Endodermal cell (in vitro differentiated cells): Measurements from ENCODE around the gene CHD9. TPM values are rescaled to one million over a fixed set of nuclear protein-coding genes. Genes with fewer than 3 reads are reported as not detected.

Source experiments
- DNase-seq: peaks from one replicate; pipeline ENCODE4 v3.0.0-alpha.2; 2017
- H3K27ac ChIP-seq: 2 replicates; pipeline ENCODE4 v1.5.1; 2013; ENCODE audit warnings: mild to moderate bottlenecking, low read depth, low read length, moderate library complexity
- H3K27me3 ChIP-seq: 2 replicates; pipeline ENCODE4 v1.6.1; 2013; ENCODE audit warnings: mild to moderate bottlenecking, low read length, moderate library complexity; ENCODE audit not compliant: insufficient read depth, control insufficient read depth, poor library complexity, severe bottlenecking
- H3K36me3 ChIP-seq: 2 replicates; pipeline ENCODE4 v1.7.0; 2013; ENCODE audit warnings: mild to moderate bottlenecking, low read length, moderate library complexity; ENCODE audit not compliant: control insufficient read depth, insufficient read depth
- H3K4me1 ChIP-seq: one replicate; pipeline ENCODE4 v1.7.0; 2013; ENCODE audit warnings: low read length; ENCODE audit not compliant: control insufficient read depth, insufficient read depth
- H3K4me3 ChIP-seq: 2 replicates; pipeline ENCODE4 v1.5.1; 2013; ENCODE audit warnings: mild to moderate bottlenecking, low read length, moderate library complexity
- H3K9ac ChIP-seq: 2 replicates; pipeline ENCODE4 v1.6.1; 2013; ENCODE audit warnings: mild to moderate bottlenecking, low read length, moderate library complexity; ENCODE audit not compliant: poor library complexity, severe bottlenecking; ENCODE audit errors: extremely low read depth
- H3K9me3 ChIP-seq: 2 replicates; pipeline ENCODE4 v1.6.1; 2013; ENCODE audit warnings: mild to moderate bottlenecking, low read length, moderate library complexity; ENCODE audit not compliant: control insufficient read depth
- H3K27ac Mint-ChIP-seq: 2 replicates; pipeline ENCODE4 v1.8.0; 2020; ENCODE audit warnings: mixed read lengths
- H3K27me3 Mint-ChIP-seq: 2 replicates; pipeline ENCODE4 v1.8.0; 2021; ENCODE audit warnings: mild to moderate bottlenecking, mixed read lengths; ENCODE audit not compliant: insufficient read depth
- H3K36me3 Mint-ChIP-seq: 2 replicates; pipeline ENCODE4 v1.8.0; 2020; ENCODE audit warnings: low read depth, mixed read lengths
- H3K4me1 Mint-ChIP-seq: 2 replicates; pipeline ENCODE4 v1.8.0; 2020; ENCODE audit warnings: mixed read lengths
- H3K4me3 Mint-ChIP-seq: 2 replicates; pipeline ENCODE4 v1.8.0; 2020; ENCODE audit warnings: mild to moderate bottlenecking, moderate library complexity, mixed read lengths
- H3K9me3 Mint-ChIP-seq: 2 replicates; pipeline ENCODE4 v1.8.0; 2020; ENCODE audit warnings: mild to moderate bottlenecking, mixed read lengths
- WGBS, 2 experiments: methylation state at CpG; one replicate each; pipeline versions ENCODE4 v1.1.5 to v1.1.7; 2013; ENCODE audit warnings: missing lambda C conversion rate in 2 of 2, mixed read lengths in 1 of 2; ENCODE audit not compliant: insufficient coverage in 1 of 2, insufficient read length in 1 of 2; 5-methylcytosine and 5-hydroxymethylcytosine counted together
- total RNA-seq, 2 donors: library from RNA; stranded (reverse); fragmentation: NEBNext Ultra II Directional in 1 of 2; extraction: Animal tissue kit (Norgen Biotek cat#: 25700) in 1 of 2; gene quantifications; 2 replicates in 1 of 2; 3 replicates in 1 of 2; pipeline ENCODE4 v1.2.1, GENCODE V29; 2021
- TF ChIP-seq, protein P1 (sequence below): fragments of 200-600 bp; sonication (generic); conservative IDR thresholded peaks from 2 replicates; pipeline ENCODE4 v1.5.0; 2021; ENCODE audit warnings: antibody characterized with exemption, mild to moderate bottlenecking

The CHD9 gene
- total RNA-seq, 2 donors from 2014 or later = 36.8 to 40.5 TPM

DNA sequence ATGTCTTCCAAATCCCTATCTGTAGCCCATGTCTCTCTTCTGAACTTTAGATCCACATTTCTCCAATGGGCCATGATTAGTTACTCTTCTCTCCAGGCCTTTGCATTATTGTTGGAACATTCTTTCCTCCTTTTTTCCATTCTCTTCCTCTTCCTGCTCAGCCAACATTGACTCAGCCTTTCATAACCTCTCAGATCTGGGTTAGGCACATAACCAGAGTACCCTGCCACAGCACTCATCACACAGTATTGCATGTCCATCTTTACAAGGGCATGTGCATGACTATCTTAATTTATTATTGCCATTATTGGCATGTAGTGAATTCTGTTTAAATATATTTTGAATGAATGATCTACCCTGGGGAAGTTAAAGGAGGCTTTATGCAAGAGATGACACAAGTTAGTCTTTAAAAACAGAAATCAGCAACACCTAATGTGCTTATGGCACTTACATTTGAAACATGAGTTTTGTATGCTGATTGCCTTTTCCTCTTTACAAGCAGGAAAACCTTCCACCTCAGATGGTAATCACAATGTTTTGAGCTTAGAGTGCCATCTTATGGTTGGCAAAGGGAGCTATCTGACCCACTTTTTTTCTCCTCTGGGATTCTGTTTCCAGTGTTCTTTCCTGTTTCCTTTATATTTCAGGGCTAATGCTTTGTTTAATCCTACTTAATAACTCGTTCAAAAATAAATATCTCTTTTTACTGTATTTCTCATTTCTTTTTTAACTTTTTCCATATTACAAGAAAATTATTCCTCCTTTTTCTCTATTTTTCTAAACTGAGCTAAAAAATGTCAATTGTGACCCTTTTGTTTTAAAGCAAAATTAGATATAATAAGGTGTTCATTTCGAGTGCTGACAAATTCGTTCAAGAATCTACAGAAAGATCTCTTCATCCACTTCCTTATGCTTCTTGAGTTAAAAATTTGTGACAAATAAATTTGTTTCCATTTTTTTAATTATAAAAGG is 228.5 kb downstream of the CHD9 start:
- H3K36me3 ChIP-seq = peaks cover 67% of the 10 kb centered on the region
- DNase-seq = no peak

DNA sequence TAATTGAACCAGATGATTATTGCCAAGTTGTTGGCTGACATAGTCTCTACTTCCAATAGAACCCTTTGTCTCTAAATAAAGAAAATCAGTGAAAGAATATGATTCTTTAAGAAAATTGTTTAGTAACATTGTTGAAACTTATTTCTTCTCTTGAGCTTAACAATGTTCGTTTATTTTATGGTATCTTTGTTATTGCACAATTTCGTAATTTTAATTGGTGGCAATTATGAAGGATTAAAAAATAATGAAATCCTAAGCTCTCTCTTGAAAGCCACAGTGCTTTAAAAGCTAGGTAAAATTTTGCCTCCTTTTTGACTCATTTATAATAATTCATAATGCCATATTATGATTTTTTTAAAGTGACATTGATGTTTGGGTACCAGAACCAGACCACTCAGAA is 230.4 kb downstream of the CHD9 start:
- H3K9me3 ChIP-seq = no peaks in the 10 kb centered on the region
- H3K36me3 ChIP-seq = peaks cover 81% of the 10 kb centered on the region
- no peak overlapping the region for H3K9ac ChIP-seq
- H3K27ac Mint-ChIP-seq = no peak overlapping the region
- H3K4me3 ChIP-seq = no peak overlapping the region
- no peaks in the 10 kb centered on the region for H3K4me1 ChIP-seq
- TF ChIP-seq, protein P1, sequence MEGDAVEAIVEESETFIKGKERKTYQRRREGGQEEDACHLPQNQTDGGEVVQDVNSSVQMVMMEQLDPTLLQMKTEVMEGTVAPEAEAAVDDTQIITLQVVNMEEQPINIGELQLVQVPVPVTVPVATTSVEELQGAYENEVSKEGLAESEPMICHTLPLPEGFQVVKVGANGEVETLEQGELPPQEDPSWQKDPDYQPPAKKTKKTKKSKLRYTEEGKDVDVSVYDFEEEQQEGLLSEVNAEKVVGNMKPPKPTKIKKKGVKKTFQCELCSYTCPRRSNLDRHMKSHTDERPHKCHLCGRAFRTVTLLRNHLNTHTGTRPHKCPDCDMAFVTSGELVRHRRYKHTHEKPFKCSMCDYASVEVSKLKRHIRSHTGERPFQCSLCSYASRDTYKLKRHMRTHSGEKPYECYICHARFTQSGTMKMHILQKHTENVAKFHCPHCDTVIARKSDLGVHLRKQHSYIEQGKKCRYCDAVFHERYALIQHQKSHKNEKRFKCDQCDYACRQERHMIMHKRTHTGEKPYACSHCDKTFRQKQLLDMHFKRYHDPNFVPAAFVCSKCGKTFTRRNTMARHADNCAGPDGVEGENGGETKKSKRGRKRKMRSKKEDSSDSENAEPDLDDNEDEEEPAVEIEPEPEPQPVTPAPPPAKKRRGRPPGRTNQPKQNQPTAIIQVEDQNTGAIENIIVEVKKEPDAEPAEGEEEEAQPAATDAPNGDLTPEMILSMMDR = no peak
- no peaks in the 10 kb centered on the region for H3K27me3 ChIP-seq
- peaks cover 39% of the 10 kb centered on the region for H3K36me3 Mint-ChIP-seq
- H3K27me3 Mint-ChIP-seq = no peaks in the 10 kb centered on the region
- 88 to 100% methylated on average over 1 to 2 of the region's 2 CpGs for WGBS, 2 experiments
- no peaks in the 10 kb centered on the region for H3K9me3 Mint-ChIP-seq
- H3K4me1 Mint-ChIP-seq = no peaks in the 10 kb centered on the region
- DNase-seq = no peak
- no peak overlapping the region for H3K4me3 Mint-ChIP-seq
- H3K27ac ChIP-seq = no peak overlapping the region

More for the DNA sequence above, 228.5 kb downstream of the CHD9 start:
- TF ChIP-seq, protein P1 = peak; percentile 81
- H3K4me3 ChIP-seq = no peak overlapping the region
- H3K36me3 Mint-ChIP-seq = peaks cover 37% of the 10 kb centered on the region
- H3K9me3 Mint-ChIP-seq = peaks cover 15% of the 10 kb centered on the region
- peaks cover 3% of the 10 kb centered on the region for H3K9me3 ChIP-seq
- H3K27me3 Mint-ChIP-seq = no peaks in the 10 kb centered on the region
- H3K27me3 ChIP-seq = no peaks in the 10 kb centered on the region
- no peak overlapping the region for H3K4me3 Mint-ChIP-seq
- no peaks in the 10 kb centered on the region for H3K4me1 ChIP-seq
- 34 to 100% methylated on average over 1 to 2 of the region's 3 CpGs for WGBS, 2 experiments
- no peaks in the 10 kb centered on the region for H3K4me1 Mint-ChIP-seq
- no peak overlapping the region for H3K9ac ChIP-seq
- H3K27ac ChIP-seq = no peak overlapping the region
- H3K27ac Mint-ChIP-seq = no peak overlapping the region

DNA sequence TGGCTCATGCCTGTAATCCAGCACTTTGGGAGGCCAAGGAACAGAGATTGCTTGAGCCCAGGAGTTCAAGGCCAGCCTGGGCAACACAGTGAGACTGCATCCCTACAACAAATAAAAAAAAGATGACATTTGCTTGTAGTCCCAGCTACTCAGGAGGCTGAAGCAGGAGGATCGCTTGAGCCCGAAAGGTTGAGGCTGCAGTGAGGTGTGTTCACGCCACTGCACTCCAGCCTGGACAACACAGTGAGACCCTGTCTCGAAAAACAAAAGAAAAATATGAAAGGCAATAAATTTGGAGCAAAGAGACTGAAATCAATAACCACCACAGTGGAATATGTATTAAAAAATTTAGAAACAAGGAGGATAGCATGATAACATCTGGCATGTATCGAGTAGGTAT is 235.7 kb downstream of the CHD9 start:
- Histone ChIP-seq H3K4me3 (no peak overlapping the region), H3K27ac (no peak overlapping the region), H3K27me3 (no peaks in the 10 kb centered on the region), H3K4me1 (no peaks in the 10 kb centered on the region), H3K9me3 (no peaks in the 10 kb centered on the region), H3K9ac (no peak overlapping the region), H3K36me3 (peaks cover 96% of the 10 kb centered on the region)
- H3K36me3 Mint-ChIP-seq = peaks cover 63% of the 10 kb centered on the region
- no peak overlapping the region for H3K4me3 Mint-ChIP-seq
- 95 to 96% methylated on average over 4 to 5 of the region's 5 CpGs for WGBS, 2 experiments
- no peaks in the 10 kb centered on the region for H3K9me3 Mint-ChIP-seq
- no peak overlapping the region for H3K27ac Mint-ChIP-seq
- no peaks in the 10 kb centered on the region for H3K27me3 Mint-ChIP-seq
- no peaks in the 10 kb centered on the region for H3K4me1 Mint-ChIP-seq
- DNase-seq = no peak
- TF ChIP-seq, protein P1 = no peak
